ENCODE results near the gene CNOT4.

CNOT4 gene

GRCh38 chr7:135536150-135536549 lies 26.2 kb upstream of the CNOT4 start:
- DNase-seq (ENCODE audit: low read depth, low spot score), result peak; percentile 6
- no peak overlapping the region for H3K4me3 ChIP-seq (ENCODE audit: low read depth, low read length)
- in situ Hi-C loops (cut with HindIII; ENCODE audit: low sequenced_read_pairs), result no loop called here
- TF ChIP-seq, protein P1, sequence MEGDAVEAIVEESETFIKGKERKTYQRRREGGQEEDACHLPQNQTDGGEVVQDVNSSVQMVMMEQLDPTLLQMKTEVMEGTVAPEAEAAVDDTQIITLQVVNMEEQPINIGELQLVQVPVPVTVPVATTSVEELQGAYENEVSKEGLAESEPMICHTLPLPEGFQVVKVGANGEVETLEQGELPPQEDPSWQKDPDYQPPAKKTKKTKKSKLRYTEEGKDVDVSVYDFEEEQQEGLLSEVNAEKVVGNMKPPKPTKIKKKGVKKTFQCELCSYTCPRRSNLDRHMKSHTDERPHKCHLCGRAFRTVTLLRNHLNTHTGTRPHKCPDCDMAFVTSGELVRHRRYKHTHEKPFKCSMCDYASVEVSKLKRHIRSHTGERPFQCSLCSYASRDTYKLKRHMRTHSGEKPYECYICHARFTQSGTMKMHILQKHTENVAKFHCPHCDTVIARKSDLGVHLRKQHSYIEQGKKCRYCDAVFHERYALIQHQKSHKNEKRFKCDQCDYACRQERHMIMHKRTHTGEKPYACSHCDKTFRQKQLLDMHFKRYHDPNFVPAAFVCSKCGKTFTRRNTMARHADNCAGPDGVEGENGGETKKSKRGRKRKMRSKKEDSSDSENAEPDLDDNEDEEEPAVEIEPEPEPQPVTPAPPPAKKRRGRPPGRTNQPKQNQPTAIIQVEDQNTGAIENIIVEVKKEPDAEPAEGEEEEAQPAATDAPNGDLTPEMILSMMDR (IDR thresholded peaks at IDR 0.05; ENCODE audit: low read depth, low read length), result no peak

DNA sequence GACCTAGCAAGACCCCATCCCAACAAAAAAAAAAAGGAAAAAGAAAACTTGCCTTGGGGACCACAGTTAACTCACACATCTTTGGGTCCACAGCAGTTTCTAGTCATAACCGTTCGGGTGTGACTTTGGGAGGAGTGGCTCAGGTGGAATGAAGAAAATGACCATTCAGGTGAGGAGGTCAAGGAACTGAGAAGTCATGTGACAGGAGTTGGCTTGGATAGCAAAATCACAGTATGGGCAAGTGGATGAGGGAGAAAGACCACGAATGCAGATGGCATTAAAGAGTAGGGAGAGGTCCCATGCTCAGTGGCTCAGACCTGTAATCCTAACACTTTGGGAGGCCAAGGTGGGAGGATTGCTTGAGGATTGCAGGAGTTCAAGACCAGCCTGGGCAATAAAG lies 17.1 kb upstream of the CNOT4 start:
- in situ Hi-C loops (cut with HindIII; ENCODE audit: low sequenced_read_pairs), result no loop called here
- DNase-seq (ENCODE audit: low read depth, low spot score), result no peak
- TF ChIP-seq, protein P1 (IDR thresholded peaks at IDR 0.05; ENCODE audit: low read depth, low read length), result no peak
- no peak overlapping the region for H3K4me3 ChIP-seq (ENCODE audit: low read depth, low read length)

- TF ChIP-seq, protein P1 (IDR thresholded peaks at IDR 0.05; ENCODE audit: low read depth, low read length), result no peak
- DNase-seq (ENCODE audit: low read depth, low spot score), result no peak
- in situ Hi-C loops (cut with HindIII; ENCODE audit: low sequenced_read_pairs), result no loop called here
- no peak overlapping the region for H3K4me3 ChIP-seq (ENCODE audit: low read depth, low read length)
These were observed 15.5 kb upstream of the CNOT4 start for GRCh38 chr7:135525426-135525825.

DNA sequence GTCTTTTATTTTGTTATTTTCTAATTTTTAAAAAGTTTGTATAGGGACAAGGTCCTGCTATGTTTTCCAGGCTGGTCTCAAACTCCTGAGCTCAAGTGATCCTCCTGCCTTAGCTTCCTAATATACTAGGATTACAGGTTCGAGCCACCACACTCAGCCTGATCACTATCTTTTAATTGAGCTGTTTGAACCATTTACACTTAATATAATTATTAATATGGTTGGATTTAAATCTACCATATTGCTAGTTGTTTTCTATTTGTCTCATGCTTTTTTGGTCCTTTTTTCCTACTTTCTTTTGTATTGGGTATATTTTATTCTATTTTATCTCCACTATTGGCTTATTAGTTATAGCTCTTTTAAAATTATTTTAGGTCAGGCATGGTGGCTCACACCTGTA lies 13.2 kb upstream of the CNOT4 start:
- TF ChIP-seq, protein P1 (IDR thresholded peaks at IDR 0.05; ENCODE audit: low read depth, low read length), result no peak

GRCh38 chr7:135522509-135522908 lies 12.6 kb upstream of the CNOT4 start:
- no peak overlapping the region for H3K4me3 ChIP-seq (ENCODE audit: low read depth, low read length)
- in situ Hi-C loops (cut with HindIII; ENCODE audit: low sequenced_read_pairs), result no loop called here
- TF ChIP-seq, protein P1 (IDR thresholded peaks at IDR 0.05; ENCODE audit: low read depth, low read length), result no peak
- no peak for DNase-seq (ENCODE audit: low read depth, low spot score)

More for the DNA sequence above, 13.2 kb upstream of the CNOT4 start:
- no peak overlapping the region for H3K4me3 ChIP-seq (ENCODE audit: low read depth, low read length)
- DNase-seq (ENCODE audit: low read depth, low spot score), result no peak
- in situ Hi-C loops (cut with HindIII; ENCODE audit: low sequenced_read_pairs), result no loop called here

- no peak for DNase-seq (ENCODE audit: low read depth, low spot score)
- TF ChIP-seq, protein P1 (IDR thresholded peaks at IDR 0.05; ENCODE audit: low read depth, low read length), result no peak
- H3K4me3 ChIP-seq (ENCODE audit: low read depth, low read length), result no peak overlapping the region
- in situ Hi-C loops (cut with HindIII; ENCODE audit: low sequenced_read_pairs), result no loop called here
These were observed 10.0 kb upstream of the CNOT4 start for GRCh38 chr7:135519871-135520270.

GRCh38 chr7:135519233-135519688 lies 9.4 kb upstream of the CNOT4 start:
- in situ Hi-C loops (cut with HindIII; ENCODE audit: low sequenced_read_pairs), result no loop called here
- H3K4me3 ChIP-seq (ENCODE audit: low read depth, low read length), result no peak overlapping the region
- no peak for DNase-seq (ENCODE audit: low read depth, low spot score)
- TF ChIP-seq, protein P1 (IDR thresholded peaks at IDR 0.05; ENCODE audit: low read depth, low read length), result no peak
